Erythroblast (primary cell): ENCODE results near the gene IFIT2.

Experiments used
- GATA1 ChIP-seq: IDR thresholded peaks from 2 replicates; pipeline ENCODE4 v1.6.1; 2011; ENCODE audit warnings: low read depth, mild to moderate bottlenecking, control low read depth, low read length, moderate library complexity
- POLR2A ChIP-seq: IDR thresholded peaks from 2 replicates; pipeline ENCODE4 v1.6.1; 2011; ENCODE audit warnings: mild to moderate bottlenecking, low read length

GRCh38 chr10:89327803-89328441, 26.1 kb downstream of the IFIT2 start, which contains the start of gene IFIT3:
- TF ChIP-seq POLR2A = peak; percentile 73
- no peak for TF ChIP-seq GATA1
